ENCODE measurements around the gene SERTAD2.

Gene SERTAD2

DNA sequence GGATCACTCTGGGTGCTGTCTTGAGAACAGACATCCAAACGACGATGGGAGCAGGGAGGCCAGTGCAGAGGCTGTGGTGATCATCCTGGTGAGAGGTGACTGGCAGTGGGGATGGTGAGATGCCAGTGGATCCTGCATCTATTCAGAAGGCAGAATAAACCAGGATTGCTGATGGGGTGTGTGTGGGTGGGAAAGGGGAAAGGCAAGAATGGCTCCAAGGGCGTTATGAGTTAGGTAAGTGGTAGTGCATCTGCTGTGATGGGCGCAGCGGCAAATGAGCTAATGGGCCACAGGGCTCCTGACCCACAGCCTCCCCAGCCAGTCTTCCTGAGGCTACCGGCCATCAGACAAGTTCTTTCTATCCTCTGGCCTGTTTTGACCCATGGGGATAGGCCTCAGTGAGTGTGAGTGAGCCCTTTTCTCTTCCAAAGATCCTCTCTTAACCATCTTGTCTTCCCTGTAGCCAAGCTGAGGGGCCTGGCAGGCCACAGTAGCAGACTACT lies 29.6 kb downstream of the SERTAD2 start:
- no peak overlapping the region for H3K4me3 ChIP-seq (ENCODE audit: low read length)
- TF ChIP-seq ZNF274 (IDR thresholded peaks at IDR 0.05; ENCODE audit: low read depth, low read length), result no peak

GRCh38 chr2:64623242-64623850 lies 30.4 kb downstream of the SERTAD2 start:
- no peak overlapping the region for H3K4me3 ChIP-seq (ENCODE audit: low read length)
- TF ChIP-seq ZNF274 (IDR thresholded peaks at IDR 0.05; ENCODE audit: low read depth, low read length), result no peak

DNA sequence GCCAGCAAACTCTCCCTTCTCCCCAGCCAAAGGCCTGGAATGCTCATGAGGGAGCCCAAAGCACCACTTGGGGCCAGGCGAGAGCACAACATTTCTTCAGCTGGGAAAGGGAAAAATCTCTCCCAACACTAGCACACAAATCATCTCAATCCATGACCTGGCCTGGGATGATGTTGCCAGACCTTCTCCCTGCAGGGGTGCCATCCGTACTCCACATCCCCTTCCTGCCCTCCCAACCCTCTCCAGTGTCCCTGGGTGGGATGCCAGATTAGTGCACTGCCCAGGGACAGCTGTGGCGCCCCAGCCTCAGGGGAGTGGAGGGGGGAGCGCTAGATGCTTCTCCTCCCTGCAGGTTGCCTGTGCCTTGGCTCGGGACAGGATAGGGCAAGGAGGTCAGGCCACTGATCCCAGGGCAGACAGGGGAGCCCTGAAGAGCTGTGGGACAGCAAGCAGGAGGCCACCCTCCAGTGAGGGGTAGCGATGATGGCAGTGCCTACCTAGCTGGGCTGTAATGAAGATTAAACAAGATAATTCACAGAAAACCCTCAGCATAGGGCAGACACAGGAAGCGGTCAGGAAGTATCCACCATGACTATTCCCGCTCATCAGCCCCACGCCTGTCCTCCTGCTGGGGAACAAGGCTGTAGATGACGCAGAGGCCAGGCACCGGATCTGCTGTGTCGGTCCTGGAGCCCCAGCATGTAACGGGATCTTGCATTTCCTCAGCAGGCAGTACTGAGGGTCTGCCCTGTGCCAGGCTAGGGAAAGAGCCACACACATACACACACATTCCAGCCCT lies 31.1 kb downstream of the SERTAD2 start:
- no peak for TF ChIP-seq ZNF274 (IDR thresholded peaks at IDR 0.05; ENCODE audit: low read depth, low read length)
- no peak overlapping the region for H3K4me3 ChIP-seq (ENCODE audit: low read length)

DNA sequence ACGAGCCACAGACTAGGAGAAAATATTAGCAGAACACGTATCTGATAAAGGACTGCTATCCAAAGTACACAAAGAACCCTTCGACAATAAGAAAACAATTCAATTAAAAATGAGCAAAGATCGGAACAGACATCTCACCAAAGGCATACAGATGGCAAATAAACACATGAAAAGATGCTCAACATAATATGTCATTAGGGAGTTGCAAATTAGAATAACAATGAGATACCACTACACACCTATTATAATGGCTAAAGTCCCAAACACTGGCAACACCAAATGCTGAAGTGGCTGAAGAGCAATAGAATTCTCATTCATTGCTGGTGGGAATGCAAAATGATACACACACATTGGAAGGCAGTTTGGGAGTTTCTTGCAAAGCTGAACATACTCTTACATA lies 33.1 kb downstream of the SERTAD2 start:
- TF ChIP-seq ZNF274 (IDR thresholded peaks at IDR 0.05; ENCODE audit: low read depth, low read length), result no peak
- no peak overlapping the region for H3K4me3 ChIP-seq (ENCODE audit: low read length)

DNA sequence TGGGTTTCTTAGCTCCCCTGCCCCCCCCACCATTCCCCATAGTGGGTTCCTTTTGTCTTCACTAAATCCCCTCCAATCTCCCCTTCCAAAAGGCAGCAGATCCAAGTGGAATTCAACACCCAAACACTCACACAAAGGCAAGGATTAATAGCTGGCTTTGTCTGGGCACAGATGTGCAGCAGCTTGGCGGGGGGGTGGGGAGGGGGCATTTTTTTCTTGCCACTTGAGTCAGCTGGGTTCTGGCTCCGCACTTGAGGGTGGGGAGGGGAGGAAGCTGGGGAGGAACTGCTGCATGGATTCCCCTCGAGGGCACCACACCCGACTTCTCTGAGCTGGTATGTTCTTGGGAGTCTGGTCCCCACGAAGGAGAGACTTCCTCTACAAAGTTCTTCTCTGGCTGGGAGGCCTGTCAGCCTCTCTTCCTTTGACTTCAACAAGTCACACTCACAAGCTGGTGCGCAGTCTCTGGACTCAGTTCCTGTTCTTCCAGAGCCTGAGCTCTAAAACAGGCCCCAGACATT lies 36.0 kb downstream of the SERTAD2 start:
- no peak overlapping the region for H3K4me3 ChIP-seq (ENCODE audit: low read length)
- no peak for TF ChIP-seq ZNF274 (IDR thresholded peaks at IDR 0.05; ENCODE audit: low read depth, low read length)

DNA sequence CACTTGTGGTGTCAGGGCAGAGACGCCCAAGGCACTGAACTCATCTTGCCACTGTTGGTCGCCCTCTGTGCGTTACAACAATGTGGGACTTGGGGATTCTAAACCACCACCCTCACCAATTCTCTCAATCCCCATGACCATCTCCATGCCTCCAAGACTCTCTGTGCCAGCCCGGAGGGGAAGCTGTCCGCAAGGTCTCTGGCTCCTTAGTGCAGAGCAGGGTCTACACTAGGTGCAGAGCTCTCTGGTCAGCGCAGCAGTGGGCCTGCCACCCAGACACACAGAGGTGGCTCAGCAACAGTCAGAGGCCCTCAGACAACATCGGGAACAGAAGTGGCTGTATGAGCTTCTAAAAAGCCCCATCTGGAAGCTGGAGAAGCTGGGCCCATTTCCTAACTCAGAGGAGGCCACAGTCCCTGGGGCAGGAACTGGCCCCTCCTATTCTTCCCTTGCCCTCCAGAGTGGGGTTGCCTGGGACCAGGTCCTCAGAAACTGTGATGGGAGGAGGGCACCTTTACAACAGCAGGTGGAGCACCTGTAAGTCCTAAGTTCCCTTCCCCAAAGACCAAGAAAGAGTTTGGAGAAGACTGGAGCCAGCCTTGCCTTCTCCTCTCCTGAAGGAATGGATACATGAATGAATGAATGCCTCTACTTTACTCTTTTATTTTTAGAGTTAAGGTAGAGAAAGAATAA lies 37.7 kb downstream of the SERTAD2 start:
- H3K4me3 ChIP-seq (ENCODE audit: low read length), result no peak overlapping the region
- TF ChIP-seq ZNF274 (IDR thresholded peaks at IDR 0.05; ENCODE audit: low read depth, low read length), result no peak

DNA sequence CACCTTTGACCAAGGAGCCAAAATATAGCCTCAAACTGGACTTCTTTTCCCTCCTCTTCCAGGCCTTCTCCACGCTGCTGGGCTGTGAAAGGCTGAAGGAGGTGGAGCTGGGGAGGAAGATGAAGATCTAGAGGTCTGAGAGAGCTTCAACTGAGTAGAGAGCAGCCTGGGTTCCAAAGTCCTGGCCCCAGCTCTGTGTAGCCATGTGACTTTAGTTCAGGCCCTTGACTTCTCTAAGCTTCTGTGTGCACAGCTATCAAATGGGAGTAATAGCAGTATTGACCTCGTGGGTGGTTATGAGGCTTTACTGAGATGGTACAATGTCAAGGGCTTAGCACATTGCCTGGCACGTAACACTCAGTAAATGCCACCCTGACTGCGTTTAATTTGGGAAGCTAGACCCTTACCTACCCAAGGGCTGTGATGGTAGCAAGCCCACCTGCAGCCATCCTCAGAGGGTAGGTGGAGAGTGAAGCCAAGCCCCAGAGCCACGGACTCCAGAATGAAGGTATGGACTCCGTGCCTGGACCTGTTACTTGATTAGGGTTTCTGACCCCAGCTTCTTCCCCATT lies 38.4 kb downstream of the SERTAD2 start:
- no peak overlapping the region for H3K4me3 ChIP-seq (ENCODE audit: low read length)

GRCh38 chr2:64613276-64613675 lies 40.4 kb downstream of the SERTAD2 start:
- TF ChIP-seq ZNF274 (IDR thresholded peaks at IDR 0.05; ENCODE audit: low read depth, low read length), result no peak
- no peak overlapping the region for H3K4me3 ChIP-seq (ENCODE audit: low read length)

More for the DNA sequence above, 38.4 kb downstream of the SERTAD2 start:
- TF ChIP-seq ZNF274 (IDR thresholded peaks at IDR 0.05; ENCODE audit: low read depth, low read length), result no peak

GRCh38 chr2:64612575-64613195 lies 41.0 kb downstream of the SERTAD2 start:
- TF ChIP-seq ZNF274 (IDR thresholded peaks at IDR 0.05; ENCODE audit: low read depth, low read length), result no peak
- no peak overlapping the region for H3K4me3 ChIP-seq (ENCODE audit: low read length)

DNA sequence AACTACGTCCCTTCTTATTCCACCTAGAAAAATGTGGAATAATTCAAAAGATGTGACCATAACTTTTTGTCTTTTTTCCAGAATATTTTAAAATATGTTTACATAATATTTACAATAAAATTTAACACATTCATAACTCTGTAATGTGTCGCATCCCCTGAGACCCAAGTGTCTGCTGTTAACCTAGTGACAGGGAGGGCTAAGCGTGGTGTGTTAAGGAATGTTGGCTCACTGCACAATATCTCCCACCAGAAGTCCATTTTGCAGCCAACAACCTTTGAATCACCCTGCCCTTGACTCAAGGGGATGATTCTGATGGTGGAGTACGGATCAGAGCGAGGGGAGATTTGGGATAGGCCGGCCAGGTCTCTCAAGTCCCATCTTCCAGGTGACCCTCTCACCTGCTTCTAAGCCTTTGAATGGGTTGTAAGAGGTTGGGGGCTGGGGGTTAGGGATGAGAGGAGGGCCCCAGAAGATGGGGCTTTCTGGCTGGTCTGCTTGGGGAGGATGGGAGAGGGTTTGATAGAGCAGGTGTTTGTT lies 43.3 kb downstream of the SERTAD2 start:
- no peak overlapping the region for H3K4me3 ChIP-seq (ENCODE audit: low read length)
- no peak for TF ChIP-seq ZNF274 (IDR thresholded peaks at IDR 0.05; ENCODE audit: low read depth, low read length)

GRCh38 chr2:64609942-64610281 lies 43.8 kb downstream of the SERTAD2 start:
- peak overlapping the region; percentile 46; the same call in 1 of the 2 replicates for H3K4me3 ChIP-seq (ENCODE audit: low read length)
- no peak for TF ChIP-seq ZNF274 (IDR thresholded peaks at IDR 0.05; ENCODE audit: low read depth, low read length)

GRCh38 chr2:64609227-64609941 lies 44.3 kb downstream of the SERTAD2 start:
- TF ChIP-seq ZNF274 (IDR thresholded peaks at IDR 0.05; ENCODE audit: low read depth, low read length), result no peak
- peak overlapping the region; percentile 48; the same call in 1 of the 2 replicates for H3K4me3 ChIP-seq (ENCODE audit: low read length)

GRCh38 chr2:64608867-64609226 lies 44.9 kb downstream of the SERTAD2 start:
- no peak for TF ChIP-seq ZNF274 (IDR thresholded peaks at IDR 0.05; ENCODE audit: low read depth, low read length)
- H3K4me3 ChIP-seq (ENCODE audit: low read length), result peak overlapping the region; percentile 48; the same call in 1 of the 2 replicates

Data from GM08714 (cell line).